GM19239 (cell line): Measurements from ENCODE around the gene TLCD3B.

Experiments
- DNase-seq: peaks from one replicate; pipeline ENCODE4 v3.0.0; 2011; ENCODE audit warnings: low spot score; ENCODE audit not compliant: insufficient read length
- FAIRE-seq: peaks from 2 replicates; lab custom pipeline; 2011; peaks lifted over from hg19 to GRCh38; lab: Jason Lieb, UNC

TLCD3B gene

DNA sequence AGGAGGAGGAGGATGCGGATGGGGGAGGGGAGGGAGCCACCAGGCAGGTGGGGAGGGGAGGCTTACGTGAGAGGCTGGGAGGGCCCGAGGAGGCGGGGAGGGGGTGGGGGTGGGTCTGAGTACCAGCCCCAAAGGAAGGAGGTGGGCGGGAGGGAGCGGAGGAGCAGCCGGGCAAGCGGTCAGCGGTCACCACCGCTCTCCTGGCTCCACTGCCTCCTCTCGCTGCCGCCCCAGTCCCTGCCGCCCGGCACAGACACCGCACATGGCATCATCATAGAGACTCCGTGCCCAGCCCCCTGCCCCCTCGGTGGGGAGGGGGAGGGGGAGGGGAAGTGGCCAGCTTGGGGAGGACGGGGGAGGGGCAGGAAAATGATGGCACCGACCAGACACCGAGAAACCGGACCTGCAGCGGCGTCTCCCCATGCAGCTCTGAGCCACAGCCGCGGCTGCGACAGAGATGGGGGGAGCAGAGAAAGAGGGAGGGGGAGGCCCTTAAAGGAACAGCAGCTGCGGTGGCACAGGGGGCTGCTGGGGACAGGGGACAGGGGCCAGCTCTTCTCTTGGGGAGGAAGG lies at the start of gene TLCD3B:
TSS of gene TLCD3B (minus strand) at position 431 of the 573 bp plus-strand sequence. CDS start 744 bp downstream, outside the sequence.
- FAIRE-seq = no peak
- DNase-seq = no peak

GRCh38 chr16:30079480-30079879 lies 48.4 kb upstream of the TLCD3B start:
- DNase-seq = no peak
- FAIRE-seq = no peak

GRCh38 chr16:30078744-30079143 lies 47.7 kb upstream of the TLCD3B start:
- no peak for DNase-seq
- FAIRE-seq = no peak

DNA sequence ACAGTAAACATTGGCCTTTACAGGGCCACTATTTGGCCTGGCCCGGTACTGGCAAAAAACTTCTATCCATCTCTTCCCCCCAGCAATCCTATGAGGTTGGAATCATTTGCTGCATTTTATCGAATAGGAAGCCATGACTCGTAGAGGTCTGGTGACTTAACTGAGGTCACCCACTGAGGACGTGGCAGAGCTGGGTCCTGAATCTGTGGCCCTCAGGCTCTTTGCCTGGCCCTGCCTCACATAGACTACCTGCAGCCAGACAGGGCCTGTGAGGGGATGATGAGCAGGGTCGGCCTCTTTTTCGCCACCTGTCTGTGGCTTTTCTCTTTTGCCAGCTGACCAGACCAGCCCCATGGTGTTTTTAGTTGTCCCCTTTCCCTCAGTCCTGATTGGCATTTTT lies 46.6 kb upstream of the TLCD3B start:
- FAIRE-seq (no peak), DNase-seq (no peak)

DNA sequence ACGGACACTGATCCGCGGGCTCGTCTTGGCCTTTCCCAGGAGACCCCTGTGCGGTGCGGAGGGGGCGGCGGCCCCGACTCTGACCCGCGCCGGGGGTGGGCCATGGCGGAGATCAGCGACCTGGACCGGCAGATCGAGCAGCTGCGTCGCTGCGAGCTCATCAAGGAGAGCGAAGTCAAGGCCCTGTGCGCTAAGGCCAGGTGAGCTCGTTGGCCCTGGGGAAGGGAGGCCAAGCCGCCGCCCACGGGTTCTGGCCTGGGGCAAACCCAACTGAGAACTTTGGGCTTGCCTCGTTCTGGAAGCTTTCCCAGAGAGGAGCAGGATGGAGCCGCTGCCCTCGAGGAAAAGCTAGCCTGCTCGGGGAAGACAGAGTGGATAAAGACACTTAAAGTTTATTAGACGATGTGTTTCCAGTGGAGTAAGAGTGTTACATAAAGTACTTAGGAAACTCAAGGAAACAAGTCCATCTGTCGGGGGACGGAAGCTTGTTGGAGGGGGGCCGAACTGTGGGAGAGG lies 45.3 kb upstream of the TLCD3B start:
- DNase-seq = no peak

GRCh38 chr16:30075503-30076275 lies 44.6 kb upstream of the TLCD3B start, which contains the start of gene PPP4C:
TSS of gene PPP4C (plus strand) at chr16:30075994. CDS start at chr16:30076378, 384 bp downstream.
- peak; percentile 33 for FAIRE-seq
- peak; percentile 98 for DNase-seq

More for the DNA sequence above, 45.3 kb upstream of the TLCD3B start:
- no peak for FAIRE-seq

GRCh38 chr16:30070490-30070889 lies 39.4 kb upstream of the TLCD3B start:
- DNase-seq = no peak
- FAIRE-seq = no peak

DNA sequence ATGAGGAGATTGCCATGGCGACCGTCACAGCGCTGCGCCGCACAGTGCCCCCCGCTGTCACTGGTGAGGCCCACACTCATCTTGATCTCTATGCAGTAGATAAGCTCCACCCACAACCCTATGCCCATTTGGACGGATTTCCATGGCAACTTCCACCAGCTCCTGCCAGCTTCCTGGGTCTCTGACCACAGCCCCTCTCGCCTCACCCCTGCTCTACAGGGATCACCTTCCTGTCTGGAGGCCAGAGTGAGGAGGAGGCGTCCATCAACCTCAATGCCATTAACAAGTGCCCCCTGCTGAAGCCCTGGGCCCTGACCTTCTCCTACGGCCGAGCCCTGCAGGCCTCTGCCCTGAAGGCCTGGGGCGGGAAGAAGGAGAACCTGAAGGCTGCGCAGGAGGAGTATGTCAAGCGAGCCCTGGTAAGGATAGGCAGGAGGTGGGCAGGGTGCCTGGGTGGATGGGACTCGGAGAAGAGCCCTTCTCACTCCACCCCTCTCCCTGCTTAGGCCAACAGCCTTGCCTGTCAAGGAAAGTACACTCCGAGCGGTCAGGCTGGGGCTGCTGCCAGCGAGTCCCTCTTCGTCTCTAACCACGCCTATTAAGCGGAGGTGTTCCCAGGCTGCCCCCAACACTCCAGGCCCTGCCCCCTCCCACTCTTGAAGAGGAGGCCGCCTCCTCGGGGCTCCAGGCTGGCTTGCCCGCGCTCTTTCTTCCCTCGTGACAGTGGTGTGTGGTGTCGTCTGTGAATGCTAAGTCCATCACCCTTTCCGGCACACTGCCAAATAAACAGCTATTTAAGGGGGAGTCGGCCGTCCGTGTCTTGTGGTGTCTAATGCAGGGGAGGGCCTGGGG lies 38.8 kb upstream of the TLCD3B start:
- FAIRE-seq (no peak), DNase-seq (no peak)

DNA sequence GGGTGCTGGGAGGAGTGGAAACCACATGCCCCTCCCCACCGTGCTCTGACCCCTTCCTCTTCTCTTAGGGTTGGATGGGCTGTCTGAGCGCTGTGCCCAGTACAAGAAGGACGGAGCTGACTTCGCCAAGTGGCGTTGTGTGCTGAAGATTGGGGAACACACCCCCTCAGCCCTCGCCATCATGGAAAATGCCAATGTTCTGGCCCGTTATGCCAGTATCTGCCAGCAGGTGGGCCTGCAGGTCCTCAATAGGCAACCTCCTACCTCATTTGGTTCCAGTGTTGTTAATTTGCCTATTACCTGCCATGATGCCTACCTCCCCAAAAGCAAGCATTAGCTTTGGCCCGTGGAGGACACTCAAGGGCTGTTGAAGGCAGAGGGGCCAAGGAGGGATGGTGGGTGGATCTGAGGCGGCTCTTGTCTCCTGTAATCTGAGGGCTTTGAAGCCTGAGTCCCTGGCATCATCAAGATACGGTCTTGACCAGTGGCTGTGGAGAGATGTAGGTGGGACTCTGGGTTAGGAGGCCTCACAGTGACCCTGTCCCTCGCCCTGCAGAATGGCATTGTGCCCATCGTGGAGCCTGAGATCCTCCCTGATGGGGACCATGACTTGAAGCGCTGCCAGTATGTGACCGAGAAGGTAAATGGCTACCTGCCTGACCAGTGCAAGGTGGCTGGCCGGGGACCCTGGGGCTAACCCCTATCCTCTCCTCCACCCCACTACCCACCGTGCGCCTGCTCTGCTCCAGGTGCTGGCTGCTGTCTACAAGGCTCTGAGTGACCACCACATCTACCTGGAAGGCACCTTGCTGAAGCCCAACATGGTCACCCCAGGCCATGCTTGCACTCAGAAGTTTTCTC lies 37.9 kb upstream of the TLCD3B start:
- DNase-seq = no peak
- FAIRE-seq = no peak

DNA sequence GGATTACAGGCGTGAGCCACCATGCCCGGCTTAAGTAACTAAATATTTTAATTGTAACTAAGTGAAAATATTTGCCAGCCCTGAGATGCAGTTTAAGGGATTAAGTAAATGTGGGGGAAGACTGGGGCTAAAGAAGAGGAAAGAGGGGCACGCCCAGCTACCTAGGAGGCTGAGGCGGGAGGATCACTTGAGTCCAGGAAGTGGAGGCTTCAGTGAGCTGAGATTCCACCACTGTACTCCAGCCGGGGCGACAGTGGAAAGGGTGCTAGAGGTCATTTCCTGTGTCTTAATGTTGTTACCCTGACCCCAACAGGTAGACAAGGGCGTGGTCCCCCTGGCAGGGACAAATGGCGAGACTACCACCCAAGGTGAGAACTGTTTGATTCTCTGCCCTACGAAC lies 37.3 kb upstream of the TLCD3B start:
- FAIRE-seq = no peak
- DNase-seq = no peak

DNA sequence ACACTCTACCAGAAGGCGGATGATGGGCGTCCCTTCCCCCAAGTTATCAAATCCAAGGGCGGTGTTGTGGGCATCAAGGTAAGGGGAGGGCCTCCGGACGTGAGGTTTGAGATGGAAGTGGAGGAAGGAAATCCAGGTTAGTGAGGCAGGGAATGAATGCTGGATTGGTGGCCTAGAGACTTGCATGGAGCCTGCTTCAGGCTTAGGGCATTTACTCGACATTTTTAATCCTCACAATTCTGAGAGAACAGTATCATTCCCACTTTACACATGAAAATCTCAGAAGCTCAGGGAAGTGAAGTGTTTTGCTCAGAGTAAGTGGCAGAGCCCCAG lies 36.5 kb upstream of the TLCD3B start:
- FAIRE-seq (no peak), DNase-seq (no peak)

DNA sequence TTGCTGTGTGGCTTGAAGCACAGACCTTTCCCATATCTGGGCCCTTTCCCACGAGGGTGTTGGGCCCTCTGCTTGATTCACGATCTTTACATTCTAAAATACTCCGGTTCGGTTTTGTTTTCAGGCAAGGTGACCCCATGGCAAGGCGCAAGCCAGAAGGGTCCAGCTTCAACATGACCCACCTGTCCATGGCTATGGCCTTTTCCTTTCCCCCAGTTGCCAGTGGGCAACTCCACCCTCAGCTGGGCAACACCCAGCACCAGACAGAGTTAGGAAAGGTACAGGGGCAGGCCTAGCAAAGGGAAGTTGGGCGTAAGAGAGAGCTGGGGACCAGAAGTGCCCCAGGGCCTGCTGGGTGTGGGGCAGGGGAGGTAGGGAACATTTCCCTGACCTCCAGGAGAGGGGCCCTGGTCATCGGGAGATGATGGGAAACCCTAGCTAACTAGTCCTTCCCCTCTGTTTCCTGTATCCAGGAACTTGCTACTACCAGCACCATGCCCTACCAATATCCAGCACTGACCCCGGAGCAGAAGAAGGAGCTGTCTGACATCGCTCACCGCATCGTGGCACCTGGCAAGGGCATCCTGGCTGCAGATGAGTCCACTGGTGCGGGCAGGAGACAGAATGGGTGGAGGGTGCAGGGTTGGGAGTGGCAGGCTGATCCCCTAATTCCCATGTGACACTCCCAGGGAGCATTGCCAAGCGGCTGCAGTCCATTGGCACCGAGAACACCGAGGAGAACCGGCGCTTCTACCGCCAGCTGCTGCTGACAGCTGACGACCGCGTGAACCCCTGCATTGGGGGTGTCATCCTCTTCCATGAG lies 35.9 kb upstream of the TLCD3B start:
- DNase-seq (no peak), FAIRE-seq (no peak)

GRCh38 chr16:30065943-30066760 lies 35.1 kb upstream of the TLCD3B start:
- DNase-seq (no peak), FAIRE-seq (no peak)

GRCh38 chr16:30065102-30065942 lies 34.3 kb upstream of the TLCD3B start, which contains the start of gene ALDOA:
TSS of gene ALDOA (plus strand) at chr16:30065760. CDS start at chr16:30066898, 1,138 bp downstream.
- DNase-seq (peak; percentile 84), FAIRE-seq (peak; percentile 78)

DNA sequence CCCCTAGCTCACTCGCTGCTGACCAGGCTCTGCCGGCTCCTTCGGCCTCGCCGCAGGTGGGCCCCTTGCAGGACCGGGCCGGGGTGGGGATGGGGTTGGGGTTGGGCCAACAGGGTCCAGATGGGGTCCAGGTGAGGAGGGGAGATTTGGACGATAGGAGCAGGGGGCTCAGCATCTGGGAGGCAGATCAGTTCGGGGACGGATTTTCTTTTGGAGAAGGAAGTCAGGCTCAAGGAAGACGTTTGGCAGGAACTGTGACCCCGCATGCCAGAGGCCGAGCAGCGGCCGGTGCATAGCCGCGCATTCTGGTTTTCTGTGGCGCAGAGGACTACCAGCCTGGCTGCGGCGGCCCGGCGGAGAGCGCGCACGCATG lies 33.6 kb upstream of the TLCD3B start:
- FAIRE-seq (no peak), DNase-seq (no peak)

GRCh38 chr16:30063893-30064728 lies 33.0 kb upstream of the TLCD3B start:
- FAIRE-seq (peak; percentile 84), DNase-seq (peak; percentile 69)
